ENCODE measurements around the gene ARMH1. TPM values are rescaled to one million over a fixed set of nuclear protein-coding genes. Genes with fewer than 3 reads are reported as not detected.

ARMH1 gene
- 2.2 TPM for polyA plus RNA-seq (ENCODE audit: insufficient read length)

DNA sequence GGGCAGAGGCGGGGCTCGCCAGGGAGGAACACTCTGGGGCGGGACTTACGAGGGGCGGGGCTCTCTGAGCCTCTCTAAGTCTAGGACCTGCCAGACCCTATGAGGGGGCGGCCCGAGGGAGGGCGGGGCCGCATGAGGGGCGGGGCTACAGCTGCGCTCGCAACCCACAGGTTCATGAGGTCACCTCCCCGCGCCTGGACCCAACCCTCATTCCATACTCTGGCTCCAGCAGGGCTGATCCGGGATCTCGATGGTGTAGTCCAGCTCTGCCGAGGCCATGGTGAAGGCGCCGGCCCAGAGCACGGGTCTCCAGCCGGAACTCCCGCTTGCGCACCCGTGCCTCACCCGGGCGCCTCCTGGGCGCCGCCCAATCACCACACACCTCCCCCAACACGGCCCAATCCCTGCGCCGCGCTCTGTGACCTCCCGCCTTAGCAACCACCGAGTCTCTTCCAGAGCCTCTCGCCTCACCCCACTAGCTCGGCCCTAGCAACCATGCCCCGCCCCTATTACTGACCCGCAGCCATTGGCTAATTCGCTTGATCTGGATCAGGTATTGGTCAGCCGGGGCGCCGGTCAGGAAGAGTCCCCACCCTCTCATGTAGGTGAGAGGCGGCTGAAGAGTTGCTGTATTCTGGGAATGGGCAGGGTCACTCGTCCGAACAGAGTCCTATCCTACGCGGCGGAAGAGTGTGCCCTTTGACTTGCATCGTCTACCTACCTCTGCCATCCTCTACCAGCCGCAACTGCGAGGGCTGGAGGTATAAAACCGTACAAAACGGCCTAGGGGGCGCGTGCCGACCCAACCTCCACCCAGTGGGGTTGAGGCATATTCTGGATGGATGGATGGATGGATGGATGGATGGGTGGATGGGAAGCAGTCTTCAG lies at the start of gene ARMH1, which contains the start of gene TMEM53:
Gene ARMH1, plus strand, starts transcription at position 602 of the 888 bp plus-strand sequence. CDS start 14,984 bp downstream, outside the sequence.
Gene TMEM53, minus strand, starts transcription at position 369 of the 888 bp plus-strand sequence. Its CDS starts 90 bp downstream, at position 279.
- DNase-seq = peak; percentile 97

DNA sequence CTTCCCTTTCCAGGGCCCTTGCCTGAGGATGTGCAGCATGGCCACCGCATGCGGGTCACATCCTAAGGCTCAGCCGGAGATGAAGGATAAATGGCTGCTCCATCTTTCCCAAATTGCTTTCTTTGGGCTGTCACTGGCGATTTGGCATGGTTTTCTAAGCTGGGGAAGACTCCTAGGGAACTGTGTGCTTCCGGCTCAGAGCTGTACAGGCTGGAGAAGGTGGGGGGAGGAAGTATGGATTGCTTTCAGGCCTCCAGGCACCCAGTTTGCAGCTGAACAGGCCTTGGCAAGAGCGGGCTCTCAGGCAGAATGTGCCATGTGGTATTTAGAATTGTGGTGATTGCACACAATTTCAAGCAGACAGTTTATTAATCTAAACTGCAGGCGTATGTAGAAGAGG lies 49.2 kb upstream of the ARMH1 start:
- DNase-seq = no peak

DNA sequence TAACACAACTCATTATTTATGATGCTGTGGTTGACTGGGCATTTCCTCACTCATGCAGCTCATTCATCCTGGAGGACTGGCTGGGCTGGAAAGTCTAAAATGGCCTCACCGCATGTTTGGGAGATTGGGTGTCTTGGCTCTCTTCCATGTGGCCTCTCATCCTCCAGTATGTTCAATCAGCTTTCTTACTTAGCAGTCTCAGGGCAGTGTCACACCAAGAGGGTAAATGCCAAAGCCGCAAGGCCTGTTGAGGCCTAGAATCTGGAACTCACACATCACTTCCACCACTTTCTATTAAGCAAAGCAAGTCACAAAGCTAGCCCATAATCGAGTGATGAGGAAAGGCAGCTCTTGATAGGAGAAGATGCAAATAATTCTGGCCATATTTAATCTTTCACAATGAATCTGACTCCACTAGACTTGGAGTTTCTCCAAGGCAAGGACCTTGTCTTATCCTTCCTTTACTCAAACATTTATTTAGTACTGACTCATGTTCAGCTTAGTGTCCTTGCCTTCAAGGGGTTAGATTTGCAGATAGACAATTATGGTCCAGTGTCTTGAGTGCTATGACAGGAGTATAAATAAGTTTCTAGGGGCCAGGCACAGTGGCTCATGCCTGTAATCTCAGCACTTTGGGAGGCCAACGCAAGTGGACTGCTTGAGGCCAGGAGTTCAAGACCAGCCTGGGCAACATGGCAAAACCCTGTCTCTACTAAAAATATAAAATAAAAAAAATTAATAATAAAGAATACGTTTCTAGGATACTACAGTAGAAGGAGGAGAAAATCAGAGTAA lies 45.4 kb upstream of the ARMH1 start:
- DNase-seq = no peak

DNA sequence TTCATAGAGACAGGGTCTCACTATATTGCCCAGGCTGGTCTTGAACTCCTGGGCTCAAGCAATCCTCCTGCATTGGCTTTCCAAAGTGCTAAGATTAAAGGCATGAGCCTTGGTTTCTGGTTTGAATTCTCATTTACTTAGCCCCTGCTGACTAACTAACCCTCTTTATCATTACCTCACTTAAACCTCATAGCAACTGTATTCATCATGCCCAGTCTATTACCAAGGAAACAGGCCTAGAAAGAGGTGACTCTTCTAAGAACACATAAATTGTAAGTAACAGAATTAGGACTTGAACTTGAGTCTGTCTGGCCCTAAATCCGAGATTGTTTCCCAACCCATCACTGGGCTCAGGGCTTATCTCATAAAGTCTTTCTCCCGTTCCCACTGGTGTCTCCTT lies 44.4 kb upstream of the ARMH1 start:
- DNase-seq = no peak

DNA sequence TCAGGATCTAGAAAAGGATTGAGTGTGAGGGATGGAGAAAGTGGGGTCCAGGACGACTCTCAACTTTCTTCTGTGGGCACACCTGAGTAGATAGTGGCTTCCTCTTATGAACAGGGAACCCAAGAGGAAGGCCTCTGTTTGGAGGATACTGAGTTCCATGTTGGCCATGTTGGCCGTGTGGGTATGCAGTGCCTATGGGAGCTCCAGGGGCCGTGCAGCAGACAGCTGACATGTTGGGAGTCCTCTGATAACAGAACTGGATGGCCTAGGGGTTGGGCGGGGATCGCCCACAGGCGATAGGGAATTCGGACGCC lies 43.2 kb upstream of the ARMH1 start:
- no peak for DNase-seq

DNA sequence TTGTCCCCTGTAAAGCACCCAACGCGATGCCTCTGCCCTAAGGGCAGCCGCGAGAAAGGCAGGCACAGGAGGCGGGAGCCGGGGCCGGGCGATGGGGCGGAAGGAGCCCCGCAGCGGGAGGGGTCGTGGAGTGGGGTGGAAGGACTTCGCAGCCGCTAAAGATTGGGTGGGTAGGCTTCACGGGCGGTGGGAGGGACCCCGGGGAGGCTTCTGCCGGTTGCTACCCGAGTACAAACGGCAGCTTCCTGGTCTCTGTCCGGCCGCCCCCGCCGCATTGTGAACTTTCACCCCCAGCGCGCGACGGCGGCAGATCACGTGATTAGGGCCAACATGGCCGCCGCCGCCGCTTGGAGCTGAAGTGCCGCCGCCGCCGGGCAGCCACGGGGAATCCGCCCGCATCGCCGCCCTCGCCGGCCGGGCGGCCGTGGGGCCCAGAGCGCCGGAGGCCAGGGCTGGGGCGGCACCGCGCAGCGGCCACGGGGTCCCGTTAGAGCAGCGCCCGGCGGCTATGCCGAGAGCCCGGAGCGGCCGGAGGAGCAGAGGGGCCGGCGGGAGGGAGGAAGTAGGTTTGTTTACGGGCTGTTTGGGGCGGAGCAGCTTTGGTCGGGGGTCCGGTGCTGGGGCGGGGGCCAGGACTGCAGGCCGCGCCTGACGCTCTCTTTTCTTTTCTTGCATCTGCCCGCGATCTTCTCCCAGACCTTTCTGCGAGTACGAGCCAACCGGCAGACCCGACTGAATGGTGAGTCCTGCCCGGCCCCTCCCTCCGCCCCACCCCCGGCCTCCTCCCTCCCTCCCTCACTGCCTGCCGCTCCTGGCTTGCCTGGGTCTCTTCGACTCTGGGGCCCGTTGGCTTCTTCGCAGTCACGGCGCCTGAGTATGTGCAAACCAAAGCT lies 42.6 kb upstream of the ARMH1 start:
- DNase-seq = peak; percentile 90

DNA sequence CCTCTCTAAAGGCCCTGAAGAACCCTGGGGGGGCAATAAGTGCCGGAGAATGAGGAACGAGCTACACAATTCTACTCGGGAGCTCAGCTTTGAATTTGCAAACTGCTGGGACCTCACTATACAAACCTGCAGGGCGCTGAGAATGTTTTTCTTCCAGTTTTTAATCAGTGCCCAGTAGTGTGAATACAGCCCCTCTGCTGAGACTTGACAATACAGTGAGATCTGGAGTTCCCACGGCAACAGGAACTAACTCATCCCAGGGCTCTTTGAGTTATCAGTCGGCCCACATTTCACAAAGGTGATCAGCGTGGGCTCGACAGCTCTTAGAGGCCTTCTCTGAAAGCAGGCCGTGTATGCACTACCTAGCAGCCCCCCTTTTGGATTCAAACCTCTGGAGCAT lies 41.9 kb upstream of the ARMH1 start:
- no peak for DNase-seq

DNA sequence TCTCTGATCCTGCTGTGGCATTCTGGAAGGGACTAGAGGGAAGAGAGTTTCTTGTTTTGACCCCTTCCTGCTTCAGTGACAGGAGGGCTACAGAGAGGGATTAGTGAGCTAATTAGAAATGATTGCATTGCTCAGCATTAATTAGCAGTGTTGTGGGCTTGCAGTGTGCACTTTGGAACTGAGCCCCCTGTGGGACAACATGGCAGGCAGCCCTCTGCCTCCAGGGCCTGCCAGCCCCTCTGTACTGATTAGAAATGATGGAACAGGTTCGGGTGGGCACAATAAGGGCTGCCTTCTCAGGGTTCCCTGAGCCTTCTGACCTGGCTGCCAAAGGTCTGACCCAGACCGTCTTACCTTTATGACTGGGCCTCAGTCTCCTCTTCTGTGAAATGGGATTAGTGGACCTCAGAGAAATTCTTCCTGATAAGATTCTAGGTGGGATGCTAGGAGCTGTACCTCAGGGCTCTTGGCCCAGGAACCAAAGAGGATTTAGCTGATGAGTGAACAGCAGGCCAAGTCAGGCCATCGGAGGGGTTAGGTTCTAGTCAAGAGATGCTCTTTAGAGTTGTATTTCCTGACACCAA lies 39.8 kb upstream of the ARMH1 start:
- no peak for DNase-seq

DNA sequence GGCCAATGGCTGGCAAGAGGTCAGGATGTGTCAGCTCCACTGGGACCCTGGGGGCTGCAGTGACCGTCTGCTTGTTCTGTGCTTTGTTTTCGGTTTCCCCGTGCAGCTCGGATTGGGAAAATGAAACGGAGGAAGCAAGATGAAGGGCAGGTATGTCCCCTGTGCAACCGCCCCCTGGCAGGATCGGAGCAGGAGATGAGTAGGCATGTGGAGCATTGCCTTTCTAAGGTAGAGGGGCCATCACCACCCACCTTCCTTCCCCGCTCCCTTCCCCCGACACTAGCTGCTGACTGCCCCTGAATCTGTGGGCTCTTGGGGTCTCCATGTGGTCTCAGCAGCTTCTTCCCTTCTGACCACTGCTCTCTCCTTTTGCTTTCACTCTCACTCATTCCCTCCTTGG lies 39.1 kb upstream of the ARMH1 start:
- DNase-seq = no peak

DNA sequence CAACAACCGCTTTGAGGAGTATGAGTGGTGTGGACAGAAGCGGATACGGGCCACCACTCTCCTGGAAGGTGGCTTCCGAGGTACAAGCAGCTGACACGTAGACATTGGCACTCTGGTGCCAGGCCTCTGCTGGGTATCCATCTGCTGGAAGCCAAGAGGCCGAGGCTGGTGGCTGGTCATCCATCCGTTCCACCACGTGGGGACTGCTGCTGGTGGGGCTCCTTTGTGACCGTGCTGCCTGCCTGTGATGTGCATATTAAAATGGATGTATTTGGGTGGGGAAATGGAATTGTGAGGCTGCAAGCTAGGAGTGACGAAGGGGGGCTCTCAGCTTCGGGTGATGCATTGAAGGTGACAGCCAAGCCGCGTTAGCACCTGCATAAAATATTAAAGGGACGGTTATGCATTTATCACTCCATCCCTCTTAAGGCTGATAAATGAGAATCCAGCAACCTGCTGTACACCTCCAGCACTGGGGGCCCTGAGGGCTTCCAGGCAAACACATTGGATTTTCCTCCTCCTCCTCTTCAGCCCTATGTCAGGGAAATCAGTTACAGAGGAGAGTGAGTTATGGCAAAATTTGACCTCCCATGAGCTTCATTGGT lies 38.3 kb upstream of the ARMH1 start:
- DNase-seq = no peak

DNA sequence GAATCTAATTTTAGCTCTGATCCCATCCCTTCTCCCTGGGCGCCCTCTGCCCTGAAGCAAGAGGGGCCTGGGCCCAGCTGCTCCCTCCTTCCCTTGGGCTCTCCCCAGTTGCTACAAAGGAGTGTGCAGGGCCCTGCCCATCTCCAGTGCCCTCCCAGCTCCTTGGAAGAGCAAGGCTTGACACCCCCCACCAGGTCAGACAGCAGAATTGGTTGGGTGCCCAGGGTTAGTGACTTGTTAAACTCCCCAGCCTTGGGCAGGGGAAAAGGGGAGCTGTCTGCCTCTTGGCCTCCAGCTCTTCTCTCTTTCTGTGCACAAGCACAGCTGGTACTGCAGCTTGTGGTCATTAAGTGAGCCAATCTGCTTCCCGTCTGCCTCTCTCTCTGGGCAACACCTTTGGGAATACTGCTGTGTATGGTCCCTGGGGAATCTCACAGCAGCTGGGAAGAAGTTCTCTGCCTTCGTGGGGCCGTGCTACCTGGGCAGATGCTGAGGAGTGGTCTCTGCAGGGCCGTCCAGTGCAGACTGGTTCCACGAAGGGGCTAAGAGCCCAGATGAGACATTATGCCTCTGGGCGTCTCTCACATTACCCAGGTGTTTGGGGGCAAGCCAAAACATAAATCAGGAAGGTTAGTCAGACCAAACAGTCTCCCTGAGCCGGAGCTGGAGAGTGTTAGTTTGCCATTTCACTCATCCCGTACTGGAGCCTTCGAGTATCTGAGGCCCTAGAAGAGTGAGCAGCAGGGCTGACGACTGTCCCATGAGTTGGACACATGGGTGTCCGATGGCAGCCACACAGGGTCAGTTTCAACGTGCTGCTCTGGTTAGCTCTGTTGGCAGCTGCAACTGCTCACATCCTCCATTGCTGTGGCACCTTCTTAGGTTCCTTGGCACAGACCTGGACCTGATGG lies 37.6 kb upstream of the ARMH1 start:
- DNase-seq = no peak

DNA sequence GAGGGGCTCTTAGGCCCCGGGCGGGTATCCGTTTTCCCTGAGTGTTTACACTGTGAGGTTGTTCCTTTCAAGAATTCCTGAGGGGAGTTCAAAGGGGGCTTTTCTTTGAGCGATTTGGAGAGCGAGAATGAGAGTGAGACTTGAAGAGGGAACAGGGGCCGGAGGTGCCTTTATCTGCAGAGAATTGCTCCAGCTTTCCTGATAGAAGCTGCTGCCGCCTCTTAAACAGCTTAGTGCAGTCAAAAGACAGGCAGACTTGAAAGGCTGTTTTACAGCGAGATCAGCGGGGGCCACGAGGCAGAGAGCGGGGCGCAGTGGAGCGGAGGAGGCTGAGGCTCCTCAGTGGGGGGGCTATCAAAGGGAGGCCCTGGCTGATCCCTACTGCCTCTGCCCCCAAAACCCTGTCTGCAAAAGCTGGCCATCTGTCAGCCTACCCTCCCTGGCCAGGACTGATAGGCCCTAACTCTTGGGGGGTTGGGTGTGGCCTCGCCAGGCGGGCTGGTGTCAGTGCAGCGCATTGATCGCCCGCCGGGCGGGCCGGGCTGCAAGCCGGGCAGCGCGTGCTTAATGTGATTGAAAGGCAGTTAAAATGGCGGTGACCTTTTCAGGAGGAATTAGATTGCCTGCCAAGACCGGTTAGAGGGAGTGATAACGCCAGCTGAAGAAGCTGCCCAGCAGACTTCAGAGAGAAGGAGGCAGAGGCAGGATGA lies 36.7 kb upstream of the ARMH1 start:
- DNase-seq = no peak

DNA sequence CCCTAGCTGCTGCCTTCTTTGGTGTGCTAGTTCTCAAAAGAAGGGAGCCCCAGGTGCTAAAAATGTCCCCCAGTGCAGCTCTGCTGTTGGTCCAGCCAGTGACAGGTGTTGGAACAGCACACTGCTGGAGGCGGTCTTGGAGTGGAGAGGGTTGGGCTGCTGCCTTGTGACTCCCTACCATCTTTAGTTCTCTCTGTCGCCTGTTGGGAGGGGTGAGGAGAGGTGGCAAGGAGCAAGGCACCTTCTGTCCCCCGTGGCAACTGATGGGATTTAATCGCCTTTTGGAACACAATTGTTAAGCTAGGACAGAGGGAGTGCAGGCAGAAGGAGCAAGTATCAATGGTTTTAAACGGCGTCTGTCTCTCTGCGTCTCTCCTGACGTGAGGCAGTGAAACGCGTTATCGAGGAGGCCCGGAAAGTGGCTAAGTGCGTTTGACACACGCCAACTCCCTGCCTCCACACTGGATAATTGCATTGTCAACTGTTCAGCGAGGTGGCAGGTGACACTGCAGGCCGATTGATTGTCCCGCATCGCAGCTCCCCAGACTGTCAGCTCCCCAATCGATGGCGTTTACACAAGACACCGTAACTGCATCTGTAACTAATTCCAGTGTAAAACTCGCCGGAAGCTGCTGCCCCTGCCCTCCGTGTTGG lies 34.2 kb upstream of the ARMH1 start:
- DNase-seq = no peak

DNA sequence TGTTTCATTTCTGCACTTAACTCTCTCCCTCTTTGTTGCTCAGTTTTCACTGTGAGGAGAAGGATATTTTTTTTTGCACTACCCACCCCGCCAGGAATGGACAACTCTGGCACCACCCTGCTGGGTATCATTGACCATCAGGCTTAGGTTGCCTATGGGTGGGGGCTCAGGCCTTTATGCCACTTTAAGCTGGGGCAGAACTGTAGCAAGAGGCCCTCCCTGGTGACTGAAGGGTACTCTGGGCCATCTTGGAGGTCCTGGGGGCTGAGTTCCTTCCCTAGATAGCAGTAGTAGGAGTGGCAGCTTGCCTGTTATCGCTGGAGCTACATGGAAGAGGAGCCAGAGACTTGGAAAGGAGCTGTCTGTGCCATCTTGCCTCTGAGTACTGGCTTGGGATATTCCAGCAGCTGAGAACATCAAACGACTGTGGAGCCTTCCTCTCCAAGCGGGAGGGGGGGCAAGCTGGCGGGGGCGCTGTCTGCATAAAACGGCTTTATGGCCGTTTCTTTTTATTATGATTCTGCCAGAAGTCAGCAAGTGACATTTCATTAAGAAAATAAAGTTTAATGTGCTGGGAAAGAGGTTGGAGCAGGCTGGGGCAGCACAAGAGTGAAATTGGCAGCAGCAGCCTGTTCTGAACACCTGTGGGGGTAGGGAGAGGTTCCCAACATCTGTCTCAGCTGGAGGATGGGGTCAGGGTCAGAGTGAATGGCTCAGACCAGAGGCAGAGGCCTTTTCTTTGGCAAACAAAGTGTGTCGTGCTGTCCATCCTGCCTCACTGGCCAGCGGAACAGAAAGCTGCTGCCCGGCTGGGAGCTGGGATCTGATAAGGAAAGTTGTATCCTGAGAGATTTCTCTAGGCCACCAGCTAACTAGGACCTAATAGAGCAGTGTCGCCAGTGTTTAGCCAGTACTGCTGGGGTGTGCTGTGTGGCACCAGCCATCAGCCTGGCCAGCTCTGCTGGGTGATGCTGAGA lies 33.1 kb upstream of the ARMH1 start:
- no peak for DNase-seq

DNA sequence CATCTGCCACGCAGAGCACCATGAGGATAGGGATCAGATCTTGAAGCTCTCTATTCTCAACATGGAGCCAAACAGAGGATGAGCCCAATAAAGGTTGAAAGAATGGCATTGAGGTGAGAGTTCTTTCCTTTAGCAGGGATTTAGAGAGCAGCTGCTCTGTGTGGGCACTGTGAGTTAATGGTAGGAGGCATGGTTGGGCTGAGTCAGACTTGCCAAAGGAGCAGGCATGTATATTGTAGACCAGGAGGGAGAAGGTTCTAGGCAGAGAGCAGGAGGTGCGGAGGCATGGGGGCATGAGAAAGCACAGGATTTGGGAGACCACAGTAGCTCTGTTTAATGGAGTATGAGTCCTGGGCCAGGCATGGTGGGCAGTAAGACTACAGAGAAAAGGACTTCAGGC lies 32.3 kb upstream of the ARMH1 start:
- DNase-seq = no peak

DNA sequence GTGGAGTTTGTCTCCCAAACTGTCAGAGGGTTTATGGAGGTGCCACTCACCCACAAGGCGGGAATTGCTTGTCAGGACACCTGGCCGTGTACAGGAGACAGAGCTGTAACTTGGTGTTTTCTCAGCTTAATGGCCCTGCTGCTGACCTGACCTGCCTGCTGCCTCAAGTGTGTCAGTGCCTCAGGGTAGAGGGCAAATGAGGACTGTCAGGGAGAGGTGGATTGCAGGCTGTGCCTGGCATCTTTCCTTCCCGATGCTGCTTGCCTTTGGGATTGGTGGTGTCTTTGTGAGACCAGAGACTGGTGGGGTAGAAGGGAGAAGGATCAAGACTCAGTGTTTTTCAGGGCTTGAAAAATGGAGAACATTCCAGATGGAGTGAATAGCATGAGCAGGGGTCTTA lies 31.6 kb upstream of the ARMH1 start:
- DNase-seq = no peak

DNA sequence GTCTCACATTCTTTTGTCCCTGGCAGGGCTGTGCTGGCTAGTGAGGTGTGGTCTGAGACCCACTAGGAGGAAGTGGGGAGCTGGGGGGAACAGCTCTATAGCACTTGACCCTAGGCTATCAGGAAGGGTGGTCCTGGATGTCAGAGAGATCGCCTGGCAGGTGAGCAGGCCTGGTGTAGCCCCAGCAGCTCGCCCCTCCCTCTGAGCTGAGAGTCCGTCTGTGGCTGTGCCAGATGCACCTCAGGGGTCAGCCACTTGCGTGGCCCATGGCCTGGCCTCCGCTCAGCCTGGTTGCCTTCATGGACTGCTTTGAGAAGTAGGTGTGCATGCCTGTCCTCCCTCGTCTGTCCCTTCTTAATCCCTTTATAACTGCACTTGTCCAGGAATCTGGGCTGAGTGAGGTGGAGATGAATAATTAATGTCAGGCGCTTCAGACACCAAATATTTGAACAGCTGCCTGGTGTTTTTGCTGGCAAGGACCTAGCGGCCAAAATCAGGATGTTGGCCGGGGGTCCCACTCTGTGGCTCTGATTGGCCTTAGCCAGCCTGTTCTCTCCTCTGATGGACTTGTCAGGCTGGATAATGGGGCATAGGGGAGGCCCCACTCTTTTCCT lies 30.7 kb upstream of the ARMH1 start:
- no peak for DNase-seq

DNA sequence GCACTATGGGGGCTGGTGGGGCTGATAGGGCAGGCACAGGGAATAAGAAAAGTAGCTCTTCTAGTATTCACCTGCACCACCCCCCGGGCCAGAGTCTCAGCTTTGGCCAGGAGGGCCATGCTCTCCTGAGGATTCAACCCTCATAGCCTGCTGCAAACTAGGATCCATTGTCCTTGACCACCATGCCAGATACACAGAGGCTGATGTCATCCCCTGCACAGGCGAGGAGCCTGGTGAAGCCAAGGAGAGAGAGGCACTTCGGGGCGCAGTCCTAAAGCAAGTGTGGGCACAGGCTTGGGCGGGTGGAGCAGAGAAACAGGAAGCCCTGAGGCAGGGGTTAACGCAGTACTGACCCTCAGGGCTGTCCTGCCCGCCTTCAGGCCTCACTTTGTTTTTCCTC lies 29.7 kb upstream of the ARMH1 start:
- no peak for DNase-seq
